ENCODE measurements around the gene CIC. TPM values are rescaled to one million over a fixed set of nuclear protein-coding genes. Genes with fewer than 3 reads are reported as not detected.

The CIC gene
- total and polyA plus RNA-seq, 10 of the 15 experiments (the other 5 are each of a cell fraction or from before 2014, with no cell fraction given): 0.18 to 50.6 (median 7.1) TPM

GRCh38 chr19:42309686-42310085, 40.6 kb downstream of the CIC start:
- no peak overlapping the region for H3K9ac ChIP-seq (ENCODE audit: control insufficient read depth, insufficient read depth, low read length)
- in situ Hi-C loops (cut with MboI): no loop called here
- ChIA-PET RAD21 (ENCODE audit: unreplicated experiment) (no interaction called here), CTCF (no interaction called here), SMC1A (ENCODE audit: uncharacterized antibody, unreplicated experiment) (no interaction called here), POLR2A (no interaction called here)
- no peak for DNase-seq (ENCODE audit: low read depth, low spot score)
- H3K4me3 ChIP-seq: no peak overlapping the region
- no peaks in the 10 kb centered on the region for H4K20me1 ChIP-seq (ENCODE audit: control insufficient read depth, insufficient read depth)
- FAIRE-seq: no peak
- no peaks in the 10 kb centered on the region for H3K9me3 ChIP-seq (replicated peaks; ENCODE audit: control insufficient read depth, insufficient read depth, low read length)
- H3K36me3 ChIP-seq (ENCODE audit: control insufficient read depth in 2 of 2, insufficient read depth in 2 of 2, low read length in 1 of 2): no peaks in the 10 kb centered on the region
- H3K4me2 ChIP-seq (ENCODE audit: control insufficient read depth, insufficient read depth): no peak overlapping the region
- intact Hi-C loops (cut with micrococcal nuclease; ENCODE audit: unreplicated experiment): no loop called here
- no peak overlapping the region for H2AFZ ChIP-seq (ENCODE audit: control insufficient read depth, low read depth, low read length)
- TF ChIP-seq ZNF622 (IDR thresholded peaks at IDR 0.05): no peak
- no peak for TF ChIP-seq REST (IDR thresholded peaks at IDR 0.05; ENCODE audit: low read depth, low read length)
- TF ChIP-seq ZNF24 (IDR thresholded peaks at IDR 0.05): no peak
- TF ChIP-seq, protein P1, sequence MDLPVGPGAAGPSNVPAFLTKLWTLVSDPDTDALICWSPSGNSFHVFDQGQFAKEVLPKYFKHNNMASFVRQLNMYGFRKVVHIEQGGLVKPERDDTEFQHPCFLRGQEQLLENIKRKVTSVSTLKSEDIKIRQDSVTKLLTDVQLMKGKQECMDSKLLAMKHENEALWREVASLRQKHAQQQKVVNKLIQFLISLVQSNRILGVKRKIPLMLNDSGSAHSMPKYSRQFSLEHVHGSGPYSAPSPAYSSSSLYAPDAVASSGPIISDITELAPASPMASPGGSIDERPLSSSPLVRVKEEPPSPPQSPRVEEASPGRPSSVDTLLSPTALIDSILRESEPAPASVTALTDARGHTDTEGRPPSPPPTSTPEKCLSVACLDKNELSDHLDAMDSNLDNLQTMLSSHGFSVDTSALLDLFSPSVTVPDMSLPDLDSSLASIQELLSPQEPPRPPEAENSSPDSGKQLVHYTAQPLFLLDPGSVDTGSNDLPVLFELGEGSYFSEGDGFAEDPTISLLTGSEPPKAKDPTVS (IDR thresholded peaks at IDR 0.05; ENCODE audit: low read depth, low read length): no peak
- TF ChIP-seq BRCA1 (IDR thresholded peaks at IDR 0.05; ENCODE audit: low read depth, low read length): no peak
- TF ChIP-seq NFYA (IDR thresholded peaks at IDR 0.05; ENCODE audit: borderline replicate concordance, low read depth, low read length): no peak
- no peak for TF ChIP-seq CHD2 (IDR thresholded peaks at IDR 0.05; ENCODE audit: borderline replicate concordance, low read depth, low read length)
- no peak for TF ChIP-seq DPF2 (IDR thresholded peaks at IDR 0.05)
- TF ChIP-seq FOXK2 (IDR thresholded peaks at IDR 0.05): no peak
- TF ChIP-seq, protein P2, sequence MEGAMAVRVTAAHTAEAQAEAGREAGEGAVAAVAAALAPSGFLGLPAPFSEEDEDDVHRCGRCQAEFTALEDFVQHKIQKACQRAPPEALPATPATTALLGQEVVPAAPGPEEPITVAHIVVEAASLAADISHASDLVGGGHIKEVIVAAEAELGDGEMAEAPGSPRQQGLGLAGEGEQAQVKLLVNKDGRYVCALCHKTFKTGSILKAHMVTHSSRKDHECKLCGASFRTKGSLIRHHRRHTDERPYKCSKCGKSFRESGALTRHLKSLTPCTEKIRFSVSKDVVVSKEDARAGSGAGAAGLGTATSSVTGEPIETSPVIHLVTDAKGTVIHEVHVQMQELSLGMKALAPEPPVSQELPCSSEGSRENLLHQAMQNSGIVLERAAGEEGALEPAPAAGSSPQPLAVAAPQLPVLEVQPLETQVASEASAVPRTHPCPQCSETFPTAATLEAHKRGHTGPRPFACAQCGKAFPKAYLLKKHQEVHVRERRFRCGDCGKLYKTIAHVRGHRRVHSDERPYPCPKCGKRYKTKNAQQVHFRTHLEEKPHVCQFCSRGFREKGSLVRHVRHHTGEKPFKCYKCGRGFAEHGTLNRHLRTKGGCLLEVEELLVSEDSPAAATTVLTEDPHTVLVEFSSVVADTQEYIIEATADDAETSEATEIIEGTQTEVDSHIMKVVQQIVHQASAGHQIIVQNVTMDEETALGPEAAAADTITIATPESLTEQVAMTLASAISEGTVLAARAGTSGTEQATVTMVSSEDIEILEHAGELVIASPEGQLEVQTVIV (IDR thresholded peaks at IDR 0.05; ENCODE audit: borderline replicate concordance, partially characterized antibody): no peak
- TF ChIP-seq ELK1 (IDR thresholded peaks at IDR 0.05; ENCODE audit: low read depth, low read length): no peak
- WGBS (ENCODE audit: insufficient coverage, insufficient replicate concordance, low lambda C conversion rate, missing lambda C conversion rate): 52% methylated on average over 14 of the region's 14 CpGs
- no peak for ATAC-seq
- H3K79me2 ChIP-seq (ENCODE audit: control insufficient read depth, insufficient read depth, low read length): no peaks in the 10 kb centered on the region
- BruUV-seq (replicated peaks): no TSS peak
- no peaks in the 10 kb centered on the region for H3K4me1 ChIP-seq (ENCODE audit: control insufficient read depth, insufficient read depth, low read length)
- peaks cover 4 to 9% of the 10 kb centered on the region in 2 experiments; a peak in 3 of 4 replicates for H3K27me3 ChIP-seq (replicated peaks in 1 of 2; ENCODE audit: control insufficient read depth in 2 of 2, insufficient read depth in 2 of 2, low read length in 1 of 2)
- no peak overlapping the region for H3K27ac ChIP-seq (ENCODE audit: control insufficient read depth, insufficient read depth)

Data from GM12878 (cell line).